NCI-H524 treated with DMSO at 0.1 percent for 48 hours (cell line): ENCODE data around the gene TJP1.
"Not testable (repeated sequence)": the region's sequence is repeated elsewhere in the genome, so short reads cannot be mapped to it uniquely, and the experiment has no call there.

Experiments
- DNase-seq: peaks from one replicate; lab custom pipeline; 2025; lab: John Stamatoyannopoulos, UW

The TJP1 gene

DNA sequence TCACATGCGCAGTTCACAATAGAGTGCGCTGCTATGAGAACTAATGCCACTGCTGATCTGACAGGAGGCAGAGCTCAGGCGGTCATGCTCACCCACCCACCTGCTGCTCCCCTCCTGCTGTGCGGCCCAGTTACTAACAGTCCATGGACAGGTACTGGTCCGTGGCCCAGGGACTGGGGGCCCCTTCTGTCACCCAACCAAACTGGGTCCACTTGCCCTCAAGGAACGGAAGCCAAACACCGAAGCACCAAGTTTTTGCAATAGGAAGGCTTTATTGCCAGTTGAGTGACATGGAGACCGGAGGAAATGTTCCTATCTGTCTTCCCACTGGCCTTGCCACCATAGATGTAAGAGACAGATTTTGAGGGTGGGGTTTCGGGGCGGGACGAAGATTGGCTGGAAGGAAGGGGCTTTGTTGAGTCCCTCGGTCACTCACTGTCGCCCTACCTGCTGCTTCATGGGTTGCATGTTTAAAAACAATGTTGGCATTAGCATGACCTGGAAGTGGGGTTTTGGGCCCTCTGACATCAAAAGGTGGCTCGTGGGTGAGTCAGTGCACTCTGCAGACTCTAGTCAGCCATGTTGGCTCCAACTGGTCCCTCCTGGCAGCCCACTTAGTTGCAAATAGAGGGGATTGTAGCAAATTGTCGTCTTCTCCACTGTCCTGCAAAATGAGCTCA lies 141.0 kb downstream of the TJP1 start:
- no peak for DNase-seq

DNA sequence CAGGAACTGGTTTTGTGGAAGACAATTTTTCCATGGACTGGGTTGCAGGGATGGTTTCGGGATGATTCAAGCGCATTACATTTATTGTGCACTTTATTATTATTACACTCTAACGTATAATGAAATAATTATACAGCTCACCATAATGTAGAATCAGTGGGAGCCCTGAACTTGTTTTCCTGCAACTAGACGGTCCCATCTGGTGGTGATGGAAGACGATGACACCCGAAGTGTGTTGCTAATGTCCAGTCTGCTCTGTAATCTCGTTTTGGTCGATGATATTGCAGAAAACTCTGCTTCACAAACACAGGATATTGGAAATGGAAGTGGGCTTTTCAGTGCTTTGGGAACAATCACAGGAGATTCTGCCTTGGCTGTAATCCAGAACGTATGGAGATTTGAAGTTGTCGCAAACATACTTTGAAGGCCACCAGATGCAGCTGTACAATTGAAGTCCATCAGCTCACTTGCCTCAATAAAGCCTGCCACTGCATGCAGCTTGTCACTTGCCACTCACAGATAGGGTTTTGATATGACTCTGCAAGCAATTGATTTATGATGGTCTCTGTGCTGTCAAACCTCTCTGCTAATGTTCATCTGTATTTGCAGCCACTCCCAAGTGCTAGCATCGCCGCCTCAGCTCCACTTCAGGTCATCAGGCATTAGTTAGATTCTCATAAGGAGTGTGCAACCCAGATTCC lies 141.7 kb downstream of the TJP1 start:
- no peak for DNase-seq

DNA sequence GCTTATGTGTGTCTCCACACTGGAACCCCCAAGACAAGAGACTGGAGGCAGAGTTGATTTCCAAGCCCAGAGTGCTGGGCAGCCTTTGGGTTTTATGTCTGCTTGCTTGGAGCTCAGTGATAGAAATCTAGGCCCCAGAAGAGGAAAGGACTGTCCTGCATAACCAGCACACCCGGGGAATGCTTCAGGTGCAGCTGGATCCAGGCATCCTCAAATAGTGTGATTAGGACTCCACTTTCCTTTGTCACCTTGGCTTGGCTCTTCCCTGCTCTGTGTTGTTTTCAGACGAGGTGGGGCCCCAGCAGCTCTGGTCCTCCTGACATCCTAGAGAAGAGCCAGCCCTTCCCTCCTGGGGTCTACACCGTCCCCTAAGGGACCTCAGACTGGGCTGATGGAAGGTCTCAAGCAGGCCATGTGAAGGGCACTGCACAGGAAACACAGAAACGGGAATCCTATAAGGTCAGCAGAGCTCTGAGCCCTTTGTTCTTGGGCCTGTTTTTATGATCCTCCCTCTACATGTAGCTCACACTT lies 143.7 kb downstream of the TJP1 start:
- DNase-seq = no peak

DNA sequence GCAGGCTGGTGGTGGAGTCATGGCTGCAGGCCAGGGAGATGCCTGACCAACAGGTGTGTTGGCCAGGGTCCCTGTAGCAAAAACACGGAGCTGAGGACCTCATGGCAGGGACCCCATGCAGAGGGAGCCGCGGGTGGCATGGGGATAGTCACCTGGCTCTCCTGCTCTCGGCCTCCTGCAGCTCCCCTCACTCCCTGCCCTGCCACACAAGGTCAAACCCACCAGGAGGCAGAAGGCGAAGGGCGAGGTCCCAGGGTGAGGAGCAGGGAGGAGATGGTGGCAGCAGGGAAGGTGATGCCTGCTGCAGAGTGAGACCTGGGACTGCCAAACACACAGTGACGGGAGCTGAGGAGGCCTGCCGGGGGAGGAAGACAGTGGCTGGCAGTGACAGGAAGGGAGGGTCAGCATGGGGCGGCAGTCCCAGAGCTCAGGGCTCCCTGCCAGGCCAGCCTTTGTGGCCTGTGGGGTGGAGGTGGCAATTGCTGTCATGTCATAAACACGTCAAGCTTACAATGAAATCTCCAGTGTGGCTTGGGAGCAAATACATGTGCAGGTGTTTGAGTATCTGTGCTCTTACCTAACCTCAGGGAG lies 144.3 kb downstream of the TJP1 start:
- no peak for DNase-seq

DNA sequence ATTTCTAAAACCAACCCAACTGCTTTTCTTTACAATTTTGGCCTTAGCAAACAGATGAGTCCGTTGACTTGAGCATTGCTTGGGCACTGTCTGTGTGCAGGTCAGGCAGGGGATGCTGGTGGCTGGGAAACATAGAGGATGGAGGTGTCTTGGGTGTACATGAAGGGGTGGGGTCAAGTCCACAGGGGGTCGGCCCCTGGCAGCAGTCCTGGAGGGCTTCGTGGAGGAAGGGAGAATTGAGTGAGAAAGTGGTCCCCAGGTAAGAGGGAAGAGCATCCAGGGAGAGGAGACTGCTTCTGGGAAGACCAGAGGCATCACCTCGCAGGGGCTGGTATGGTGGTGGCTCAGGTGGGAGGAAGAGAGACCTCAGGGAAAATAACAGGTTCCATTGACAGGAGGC lies 144.8 kb downstream of the TJP1 start:
- DNase-seq = no peak

DNA sequence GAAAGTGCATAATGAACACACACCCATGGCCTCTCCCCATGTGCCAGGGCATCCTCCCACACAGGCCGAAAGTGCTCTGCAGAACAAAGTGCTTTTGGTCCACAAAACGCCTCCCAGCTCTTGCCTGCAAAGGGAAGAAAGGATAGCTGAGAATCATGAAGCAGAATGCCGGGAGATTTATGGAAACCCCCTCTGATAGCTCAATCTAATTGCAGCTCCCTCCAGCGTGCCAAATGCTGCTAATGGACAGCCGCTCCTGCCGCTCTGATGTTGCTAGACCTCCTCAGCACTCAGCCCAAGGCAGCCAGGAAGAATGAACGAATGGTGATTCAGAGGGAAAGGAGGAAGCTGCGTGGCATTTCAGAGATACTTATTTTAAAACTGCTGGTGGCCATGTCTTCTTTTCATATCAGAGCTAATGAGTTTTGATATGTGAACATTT lies 145.3 kb downstream of the TJP1 start:
- DNase-seq = no peak

DNA sequence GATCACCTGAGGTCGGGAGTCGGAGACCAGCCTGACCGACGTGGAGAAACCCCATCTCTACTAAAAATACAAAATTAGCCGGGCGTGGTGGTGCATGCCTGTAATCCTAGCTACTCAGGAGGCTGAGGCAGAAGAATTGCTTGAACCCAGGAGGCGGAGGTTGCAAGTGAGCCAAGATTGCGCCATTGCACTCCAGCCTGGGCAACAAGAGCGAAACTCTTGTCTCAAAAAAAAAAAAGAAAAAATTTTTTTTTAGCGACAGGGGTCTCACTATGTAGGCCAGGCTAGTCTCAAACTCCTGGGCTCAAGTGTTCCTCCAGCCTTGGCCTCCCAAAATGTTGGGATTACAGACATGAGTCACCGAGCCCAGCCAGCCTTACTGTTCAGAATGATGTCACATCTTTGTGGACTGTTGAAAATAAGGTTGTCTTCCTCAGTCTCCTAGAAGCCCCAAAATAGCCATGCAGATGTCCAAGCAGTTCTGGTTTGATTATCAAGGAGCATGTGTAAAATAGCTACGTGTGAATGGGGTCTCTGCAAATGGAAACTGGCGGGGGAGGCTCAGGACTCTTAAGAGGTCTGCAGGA lies 145.8 kb downstream of the TJP1 start:
- not testable (repeated sequence) for DNase-seq

DNA sequence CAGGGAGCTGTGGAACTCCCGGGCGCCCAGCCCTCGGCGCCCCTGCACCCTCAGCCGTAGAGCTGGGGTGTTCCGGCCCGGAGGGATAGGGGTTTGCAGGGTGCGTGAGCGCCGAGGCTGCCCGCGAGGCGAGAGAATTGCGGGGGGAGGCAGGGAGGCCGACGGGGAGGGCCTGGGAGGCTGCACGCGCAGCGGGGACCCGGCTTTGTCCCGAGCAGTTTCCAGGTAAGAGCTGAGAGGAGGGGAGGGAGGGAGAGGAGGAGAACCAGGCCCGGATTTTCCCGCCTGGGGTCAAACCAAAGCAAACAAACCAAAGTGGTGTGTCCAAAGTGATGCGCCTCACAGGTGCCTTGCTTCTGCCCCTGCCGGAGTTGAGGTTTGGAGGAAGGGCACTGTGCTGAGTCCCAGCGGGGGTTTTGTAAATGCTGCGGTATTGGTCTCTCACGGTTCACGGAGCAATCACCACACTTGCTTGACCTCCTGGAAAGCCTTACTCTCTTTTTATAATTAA lies 146.4 kb downstream of the TJP1 start:
- DNase-seq = no peak

DNA sequence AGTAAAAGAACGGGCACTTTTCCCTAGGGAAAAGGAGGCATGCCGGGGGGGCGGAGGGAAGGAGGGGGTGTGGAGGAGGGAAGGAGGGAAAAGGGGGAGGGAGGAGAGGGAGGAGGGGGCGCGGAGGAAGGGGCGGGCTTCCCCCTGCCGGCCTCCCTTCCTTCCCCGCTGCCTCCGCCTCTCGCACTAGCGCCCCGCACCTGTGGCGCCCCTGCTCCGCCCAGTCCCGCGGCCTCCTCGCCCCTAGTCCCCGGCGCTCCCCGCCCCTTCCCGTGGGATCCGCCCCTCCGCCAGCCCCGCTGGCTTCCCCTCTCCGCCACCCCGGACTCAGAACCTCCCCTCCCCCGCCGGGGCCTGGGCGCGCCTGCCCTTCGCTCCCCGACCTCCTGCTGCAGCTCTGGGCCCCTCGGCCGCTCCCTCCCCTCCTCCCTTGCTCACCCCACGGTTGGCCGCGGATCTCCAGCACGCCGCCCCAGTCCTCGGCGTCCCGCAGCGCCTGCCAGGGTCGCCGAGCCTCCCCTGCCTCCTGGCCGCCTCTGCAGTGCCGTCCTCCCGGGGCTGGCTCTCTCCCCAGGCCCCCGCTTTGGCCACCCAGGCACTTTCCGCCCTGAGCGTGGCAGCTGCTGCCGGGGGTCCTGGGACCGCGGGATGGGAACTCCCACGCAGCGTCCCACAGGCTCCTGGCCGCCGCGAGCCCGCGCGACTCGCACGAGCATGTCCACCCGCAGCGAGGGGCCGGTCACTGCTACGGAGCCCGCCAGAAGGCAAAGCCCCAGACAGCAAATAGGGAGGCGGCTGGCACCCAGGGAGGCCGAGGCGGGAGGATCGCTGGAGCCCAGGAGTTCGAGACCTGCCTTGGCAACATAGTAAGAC lies 147.4 kb downstream of the TJP1 start:
- DNase-seq = peak; percentile 13

DNA sequence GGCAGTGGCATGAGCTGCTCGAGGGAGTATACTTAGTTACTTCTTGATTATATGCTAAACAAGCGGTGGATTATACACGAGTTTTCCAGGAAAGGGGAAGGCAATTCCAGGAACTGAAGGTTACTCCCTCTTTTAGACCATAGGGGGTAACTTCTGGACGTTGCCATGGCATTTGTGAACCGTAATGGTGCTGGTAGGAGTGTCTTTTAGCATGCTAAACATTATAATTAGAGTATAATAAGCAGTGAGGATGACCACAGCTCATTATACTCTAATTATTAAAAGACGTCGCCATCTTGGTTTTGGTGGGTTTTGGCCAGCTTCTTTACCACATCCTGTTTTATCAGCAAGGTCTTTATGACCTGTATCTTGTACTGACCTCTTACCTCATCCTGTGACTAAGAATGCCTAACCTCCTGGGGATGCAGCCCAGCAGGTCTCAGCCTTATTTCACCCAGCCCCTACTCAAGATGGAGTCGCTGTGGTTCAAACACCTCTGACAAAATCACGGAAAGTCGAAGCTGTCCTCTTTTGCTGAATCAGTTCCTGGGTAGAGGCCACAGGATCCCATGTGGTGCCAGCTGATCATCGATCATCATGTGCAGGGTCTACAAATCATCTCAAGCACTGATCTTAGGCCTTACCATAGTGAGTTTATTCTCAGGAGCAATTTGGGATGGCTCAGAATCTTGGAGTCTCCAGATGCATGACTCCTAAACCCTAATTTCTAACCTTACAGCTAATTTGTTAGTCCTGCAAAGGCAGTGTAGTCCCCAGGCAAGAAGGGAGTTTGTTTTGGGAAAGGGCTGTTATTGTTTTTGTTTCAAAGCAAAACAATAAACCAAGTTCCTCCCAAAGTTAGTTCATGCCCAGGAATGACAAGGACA lies 149.1 kb downstream of the TJP1 start:
- DNase-seq = no peak

DNA sequence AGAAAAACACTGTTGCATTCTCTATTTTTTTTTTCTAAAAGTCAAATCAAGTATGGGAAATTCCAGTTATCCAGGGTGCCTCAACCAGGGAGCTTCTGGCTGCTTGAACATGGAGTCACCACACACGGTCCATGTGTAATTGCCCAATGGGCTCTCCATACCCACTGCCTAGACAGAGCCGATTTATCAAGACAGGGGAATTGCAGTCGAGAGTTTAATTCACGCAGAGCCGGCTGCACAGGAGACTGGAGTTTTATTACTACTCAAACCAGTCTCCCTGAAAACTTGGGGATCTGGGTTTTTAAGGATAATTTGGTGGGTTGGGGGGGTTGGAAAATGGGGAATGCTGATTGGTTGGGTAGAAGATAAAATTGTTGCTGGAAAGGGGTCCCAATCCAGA lies 149.8 kb downstream of the TJP1 start:
- no peak for DNase-seq

DNA sequence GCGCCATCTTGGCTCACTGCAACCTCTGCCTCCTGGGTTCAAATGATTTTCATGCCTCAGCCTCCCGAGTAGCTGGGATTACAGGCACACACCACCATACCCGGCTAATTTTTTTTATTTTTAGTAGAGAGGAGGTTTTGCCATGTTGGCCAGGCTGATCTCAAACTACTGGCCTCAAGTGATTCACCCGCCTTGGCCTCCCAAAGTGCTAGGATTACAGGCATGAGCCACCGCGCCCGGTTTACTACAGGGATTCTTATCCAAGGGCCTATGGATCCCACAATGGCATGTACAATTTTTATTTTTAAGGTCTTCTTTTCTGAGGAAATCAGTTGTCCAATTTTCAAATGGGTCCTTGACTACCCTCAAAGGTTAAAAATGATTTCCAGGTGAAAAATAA lies 150.2 kb downstream of the TJP1 start:
- not testable (repeated sequence) for DNase-seq

DNA sequence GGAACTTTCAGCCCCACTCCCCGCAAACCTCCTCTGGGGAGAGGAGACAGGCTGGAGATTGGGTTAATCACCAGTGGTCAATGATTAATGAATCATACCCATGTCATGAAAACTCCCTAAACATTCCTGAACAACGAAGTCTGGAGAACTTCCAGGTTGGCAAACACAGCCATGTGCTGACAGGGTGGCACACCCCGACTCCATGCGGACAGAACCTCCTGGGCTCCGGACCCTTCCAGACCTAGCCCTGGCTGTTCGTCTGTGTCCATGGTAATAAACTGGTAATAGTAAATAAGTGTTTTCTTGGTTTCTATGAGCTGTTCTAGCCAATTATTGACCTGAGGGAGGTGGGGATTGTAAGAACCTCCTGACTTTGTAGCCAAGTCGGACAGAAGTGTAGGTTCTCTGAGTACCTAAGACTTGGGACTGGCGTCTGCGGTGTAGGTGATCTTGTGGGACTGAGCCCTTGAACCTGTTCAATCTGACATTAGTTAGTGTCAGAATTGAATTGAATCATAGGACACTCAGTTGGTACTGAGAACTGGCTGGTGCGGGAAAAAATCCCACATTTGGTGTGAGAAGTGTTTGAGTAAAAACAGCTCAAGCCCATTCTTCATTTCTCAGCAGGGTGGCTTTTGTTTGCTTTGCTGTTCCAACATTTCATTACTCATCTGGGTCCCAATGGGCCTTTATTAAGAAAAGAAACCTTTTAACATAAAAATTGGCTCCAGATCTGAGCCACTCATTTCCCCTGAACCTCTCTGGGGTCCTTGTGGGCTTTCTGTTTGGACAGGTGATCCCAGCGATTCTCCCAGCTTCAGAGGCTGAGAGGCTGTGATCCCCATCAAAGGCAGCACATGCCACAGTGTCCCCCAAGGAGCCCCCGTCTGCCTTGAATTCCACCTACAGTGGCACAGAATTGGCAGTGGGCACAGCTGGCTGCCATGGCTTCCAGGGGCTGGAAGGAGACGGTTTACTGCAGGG lies 151.0 kb downstream of the TJP1 start:
- no peak for DNase-seq

DNA sequence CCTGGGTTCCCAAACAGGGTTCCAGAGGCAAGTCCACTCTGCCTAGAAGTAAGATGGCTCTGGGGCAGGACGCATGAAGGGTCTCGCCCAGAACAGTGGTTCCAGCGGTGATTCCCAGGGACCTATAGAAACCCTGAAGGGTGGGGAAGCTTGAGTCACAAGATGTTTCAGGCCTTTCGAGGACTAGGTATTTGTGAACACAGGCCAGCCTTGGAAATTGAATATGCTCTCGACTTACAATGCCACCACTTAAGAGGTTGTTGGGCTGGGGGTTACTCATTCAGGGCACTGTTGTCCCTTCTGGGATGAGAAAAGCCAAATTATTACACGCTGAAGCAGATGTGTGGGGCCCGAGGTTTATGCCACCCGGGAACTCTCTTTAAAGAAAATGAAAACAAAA lies 152.0 kb downstream of the TJP1 start:
- no peak for DNase-seq

DNA sequence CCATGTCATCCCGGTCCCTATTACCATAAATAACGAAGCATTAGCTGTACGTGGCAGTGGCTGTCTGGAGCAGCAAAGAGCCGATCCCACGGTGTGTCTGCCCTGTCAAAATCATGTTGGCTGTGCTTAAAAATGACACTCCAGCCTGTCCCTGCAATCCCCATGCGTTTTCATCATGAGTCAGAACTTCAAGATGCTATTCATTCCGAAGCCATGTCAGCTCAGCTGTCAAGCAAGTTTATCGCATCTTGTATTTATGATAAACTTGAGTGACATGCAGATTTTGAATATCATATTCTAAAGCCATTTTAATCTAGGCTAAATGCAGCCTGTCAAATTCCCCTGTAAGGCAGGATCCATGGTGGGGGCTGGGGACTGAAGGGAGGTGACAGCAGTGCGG lies 152.4 kb downstream of the TJP1 start:
- no peak for DNase-seq

DNA sequence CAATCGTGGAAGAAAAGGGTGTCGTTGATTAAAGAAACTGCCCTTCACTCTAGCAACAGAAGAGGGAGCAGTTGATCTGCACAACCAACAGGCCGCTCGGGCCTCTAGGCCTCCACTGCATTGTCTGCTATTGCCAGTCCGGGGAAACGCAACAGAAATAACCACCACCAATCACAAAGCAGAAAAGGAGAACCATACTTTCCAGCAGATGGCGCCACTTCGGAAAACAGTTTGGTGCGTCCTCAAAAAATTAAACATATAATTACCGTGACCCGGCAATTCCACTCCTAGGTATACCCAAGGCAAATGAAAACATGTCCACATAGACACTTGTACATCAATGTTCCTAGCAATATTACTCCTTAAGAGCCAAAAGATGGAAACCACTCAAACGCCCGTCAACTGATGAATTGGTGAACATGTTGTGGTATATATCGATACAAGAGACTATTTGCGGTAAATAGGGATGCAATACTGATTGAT lies 154.1 kb downstream of the TJP1 start:
- DNase-seq = peak; percentile 81

DNA sequence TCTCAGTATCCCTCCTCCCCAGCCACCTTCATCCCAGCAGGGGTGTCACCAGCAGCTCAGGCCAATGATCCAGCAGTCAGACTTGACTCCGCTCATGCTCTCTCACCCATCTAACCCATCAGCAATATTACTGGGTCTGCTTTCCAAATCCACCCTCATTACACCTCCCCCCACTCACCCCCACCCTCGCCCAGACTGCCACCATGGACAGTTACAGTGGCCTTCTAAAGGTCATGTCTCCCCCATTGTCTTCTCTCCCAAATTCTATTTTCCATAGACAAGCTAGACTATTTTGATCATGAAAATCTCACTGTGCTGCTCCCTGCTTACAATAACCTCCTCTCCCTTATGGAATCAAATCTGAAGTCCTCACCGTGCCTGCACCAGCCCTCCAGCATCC lies 156.0 kb downstream of the TJP1 start:
- no peak for DNase-seq

DNA sequence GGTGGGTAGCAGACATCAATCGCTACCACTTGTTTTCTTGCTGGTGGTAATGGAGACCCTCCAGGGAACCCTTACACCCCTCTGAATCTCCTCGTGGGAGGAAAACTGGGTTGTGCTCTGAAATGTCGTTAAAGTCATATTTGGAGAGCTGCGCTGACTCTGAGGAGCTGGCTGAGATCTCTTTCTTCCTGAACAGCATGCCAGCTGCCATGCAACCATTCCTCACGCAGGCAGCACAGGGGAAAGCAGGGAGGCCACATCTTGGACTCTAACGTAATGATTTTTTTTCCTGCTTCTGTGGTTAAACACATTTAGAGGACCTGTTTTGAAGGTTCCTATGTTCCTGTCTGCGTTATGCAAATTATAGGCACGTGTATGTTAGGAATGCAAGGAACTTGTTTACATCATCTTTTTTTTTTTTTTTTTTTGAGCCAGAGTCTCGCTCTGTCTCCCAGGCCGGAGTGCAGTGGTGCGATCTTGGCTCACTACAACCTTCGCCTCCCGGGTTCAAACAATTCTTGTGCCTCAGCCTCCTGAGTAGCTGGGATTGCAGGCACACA lies 156.7 kb downstream of the TJP1 start:
- DNase-seq = no peak

DNA sequence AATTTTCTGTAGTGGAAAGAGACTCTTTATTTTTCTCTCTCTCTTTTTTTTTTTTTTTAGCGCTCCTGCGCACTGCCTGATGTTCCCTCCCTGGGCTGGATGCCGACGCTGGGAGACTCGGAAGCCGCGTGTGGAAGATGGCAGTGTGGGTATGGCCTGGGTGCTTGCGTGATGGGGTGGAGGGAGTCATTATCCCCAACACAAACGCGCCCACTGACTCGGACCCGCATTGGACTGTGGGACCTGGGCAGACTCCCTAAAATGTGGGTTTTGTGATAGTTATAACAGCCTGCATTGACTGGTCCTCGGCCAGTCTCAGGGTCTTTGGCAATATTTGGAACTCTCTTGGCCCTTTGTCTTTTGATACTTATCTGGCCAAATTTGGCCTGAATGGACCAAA lies 157.9 kb downstream of the TJP1 start:
- DNase-seq = no peak
